Measurements from ENCODE around the gene PCBP3.
"Not testable (repeated sequence)": the region's sequence is repeated elsewhere in the genome, so short reads cannot be mapped to it uniquely, and the experiment has no call there.

PCBP3 gene

GRCh38 chr21:45655124-45655523, 11.6 kb downstream of the PCBP3 start:
- Histone ChIP-seq H3K27me3 (ENCODE audit: insufficient read depth, poor library complexity, severe bottlenecking) (peaks cover 2% of the 10 kb centered on the region), H3K27ac (replicated peaks) (no peak overlapping the region), H3K4me3 (replicated peaks; ENCODE audit: insufficient read depth, low read length) (no peak overlapping the region)
- DNase-seq (ENCODE audit: low read depth in 1 of 2, low spot score in 1 of 2), result no peak
- TF ChIP-seq SPI1 (IDR thresholded peaks at IDR 0.05; ENCODE audit: borderline replicate concordance, low read depth) (no peak), GABPA (IDR thresholded peaks at IDR 0.05; ENCODE audit: low read depth) (no peak), POLR2AphosphoS5 (IDR thresholded peaks at IDR 0.05; ENCODE audit: low read depth) (no peak), CTCF (IDR thresholded peaks at IDR 0.05; ENCODE audit: insufficient read depth, low read length) (no peak), REST (IDR thresholded peaks at IDR 0.05; ENCODE audit: insufficient replicate concordance, low read depth) (no peak)

- not testable (repeated sequence) for H3K27ac ChIP-seq (replicated peaks); H3K27me3 ChIP-seq (ENCODE audit: insufficient read depth, poor library complexity, severe bottlenecking); DNase-seq (ENCODE audit: low read depth in 1 of 2, low spot score in 1 of 2); H3K4me3 ChIP-seq (replicated peaks; ENCODE audit: insufficient read depth, low read length)
Observed at GRCh38 chr21:45656114-45656513, 12.6 kb downstream of the PCBP3 start.

GRCh38 chr21:45661913-45662622, 18.5 kb downstream of the PCBP3 start:
- DNase-seq (ENCODE audit: low read depth in 1 of 2, low spot score in 1 of 2); H3K27ac ChIP-seq (replicated peaks); H3K4me3 ChIP-seq (replicated peaks; ENCODE audit: insufficient read depth, low read length); H3K27me3 ChIP-seq (ENCODE audit: insufficient read depth, poor library complexity, severe bottlenecking): not testable (repeated sequence)

GRCh38 chr21:45662623-45663245, 19.2 kb downstream of the PCBP3 start:
- H3K4me3 ChIP-seq (replicated peaks; ENCODE audit: insufficient read depth, low read length); H3K27me3 ChIP-seq (ENCODE audit: insufficient read depth, poor library complexity, severe bottlenecking); DNase-seq (ENCODE audit: low read depth in 1 of 2, low spot score in 1 of 2); H3K27ac ChIP-seq (replicated peaks): not testable (repeated sequence)

- DNase-seq (ENCODE audit: low read depth in 1 of 2, low spot score in 1 of 2), result no peak
- Histone ChIP-seq H3K27ac (replicated peaks) (no peak overlapping the region), H3K4me3 (replicated peaks; ENCODE audit: insufficient read depth, low read length) (no peak overlapping the region), H3K27me3 (ENCODE audit: insufficient read depth, poor library complexity, severe bottlenecking) (no peaks in the 10 kb centered on the region)
- TF ChIP-seq SPI1 (IDR thresholded peaks at IDR 0.05; ENCODE audit: borderline replicate concordance, low read depth) (no peak), CTCF (IDR thresholded peaks at IDR 0.05; ENCODE audit: insufficient read depth, low read length) (no peak), POLR2AphosphoS5 (IDR thresholded peaks at IDR 0.05; ENCODE audit: low read depth) (no peak), GABPA (IDR thresholded peaks at IDR 0.05; ENCODE audit: low read depth) (no peak), REST (IDR thresholded peaks at IDR 0.05; ENCODE audit: insufficient replicate concordance, low read depth) (no peak)
Observed at GRCh38 chr21:45669382-45669781, 25.9 kb downstream of the PCBP3 start.
